ENCODE measurements around the gene AUNIP. TPM values are rescaled to one million over a fixed set of nuclear protein-coding genes. Genes with fewer than 3 reads are reported as not detected.
A peak's percentile ranks its signal among the peaks of the same experiment; 100 is the strongest.

AUNIP gene
- total RNA-seq, 1 experiment from 2014 or later: 22.2 TPM

DNA sequence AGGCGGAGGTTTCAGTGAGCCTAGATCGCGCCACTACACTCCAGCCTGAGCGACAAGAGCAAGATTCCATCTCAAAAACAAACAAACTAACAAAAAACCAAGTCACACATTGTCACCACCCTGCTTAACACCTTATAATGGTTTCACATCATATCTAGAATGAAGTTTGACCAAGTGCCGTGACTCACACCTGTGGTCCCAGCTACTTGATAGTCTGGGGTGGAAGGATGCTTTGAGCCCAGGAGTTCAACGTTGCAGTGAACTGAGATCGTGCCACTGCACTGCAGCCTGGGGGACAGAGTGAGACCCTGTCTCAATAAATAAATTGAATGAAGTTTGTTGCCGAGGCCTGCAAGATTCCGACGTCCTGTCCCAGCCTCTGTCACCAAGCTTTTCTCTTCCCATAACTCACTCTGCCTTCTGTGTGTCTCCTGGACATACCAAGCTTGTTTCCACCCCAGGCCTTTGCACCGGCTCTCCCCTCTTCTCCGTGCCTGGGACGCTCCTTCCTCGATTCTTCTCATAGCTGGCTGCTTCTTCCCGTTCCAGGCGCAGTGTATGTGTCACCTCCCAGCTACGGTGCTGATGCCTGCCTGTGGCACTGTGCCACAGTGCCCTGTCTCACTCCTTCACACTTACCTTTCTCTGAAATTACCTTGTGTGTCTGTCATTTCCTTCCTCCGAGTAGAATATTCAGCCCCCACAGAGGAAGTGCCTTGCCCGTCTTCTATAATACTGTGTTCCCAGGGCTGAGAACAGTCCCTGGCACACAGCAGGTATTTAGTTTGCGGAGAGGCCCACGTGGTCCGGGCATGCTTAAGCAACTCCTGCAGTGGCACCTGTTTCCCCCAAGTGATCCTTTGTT lies 63.1 kb downstream of the AUNIP start:
- Mint-ChIP-seq H3K4me3 (no peak overlapping the region), H3K27ac (peak overlapping the region in 1 of 3 experiments; percentile 87; a peak in 3 of 7 replicates), H3K9me3 (no peaks in the 10 kb centered on the region; a peak in 1 of 5 replicates), H3K4me1 (peaks cover 22 to 31% of the 10 kb centered on the region in 2 experiments), H3K36me3 (ENCODE audit: insufficient read depth in 1 of 3, low read depth in 3 of 3) (peaks cover 1 to 6% (median 3%) of the 10 kb centered on the region in 3 experiments; a peak in 4 of 7 replicates), H3K27me3 (ENCODE audit: low read depth) (peaks cover 5% of the 10 kb centered on the region)
- H2AFZ ChIP-seq (ENCODE audit: low read length): peak overlapping the region; percentile 46
- no peak overlapping the region for H2BK120ac ChIP-seq (ENCODE audit: low read depth, low read length, poor library complexity, severe bottlenecking)
- no peak overlapping the region for H3K4ac ChIP-seq (ENCODE audit: low read depth, low read length)
- H3K79me1 ChIP-seq (ENCODE audit: insufficient read depth, low read depth, low read length, poor library complexity, severe bottlenecking): no peaks in the 10 kb centered on the region
- no peak overlapping the region for H2BK15ac ChIP-seq (ENCODE audit: low read depth, low read length)
- no peak overlapping the region for H2BK12ac ChIP-seq (ENCODE audit: insufficient read length, low read depth, low read length)
- H3K4me2 ChIP-seq (ENCODE audit: insufficient read depth, insufficient read length, low read length): no peak overlapping the region
- H3K4me1 ChIP-seq (ENCODE audit: insufficient read depth, low read length): no peaks in the 10 kb centered on the region
- DNase-seq: no peak
- H3T11ph ChIP-seq (ENCODE audit: low read length): no peak overlapping the region
- H3K18ac ChIP-seq (ENCODE audit: insufficient read length, low read depth, low read length): no peak overlapping the region
- no peak overlapping the region for H3K27ac ChIP-seq (ENCODE audit: insufficient read length, low read depth, low read length)
- no CpG with 5 or more reads among the region's 22 CpGs for WGBS (ENCODE audit: extremely low coverage, insufficient read length, low lambda C conversion rate)
- no peak overlapping the region for H3K56ac ChIP-seq (ENCODE audit: insufficient read length, low read depth, low read length)
- H4K91ac ChIP-seq (ENCODE audit: insufficient read length, low read depth, low read length): no peak overlapping the region
- no peak overlapping the region for H3K9ac ChIP-seq (ENCODE audit: extremely low read depth, insufficient read length, low read length)
- no peak overlapping the region for H2BK20ac ChIP-seq (ENCODE audit: low read depth, low read length, poor library complexity, severe bottlenecking)
- no peaks in the 10 kb centered on the region for H3K9me3 ChIP-seq (ENCODE audit: control insufficient read depth, low read depth, low read length)
- H4K8ac ChIP-seq (replicated peaks; ENCODE audit: insufficient read length, low read depth, low read length): no peak overlapping the region
- no peaks in the 10 kb centered on the region for H3K79me2 ChIP-seq (ENCODE audit: insufficient read depth, low read length)
- H3K23ac ChIP-seq (ENCODE audit: insufficient read length, low read depth, low read length): no peak overlapping the region
- H4K5ac ChIP-seq (ENCODE audit: insufficient read length, low read depth, low read length): no peak overlapping the region
- TF ChIP-seq, protein P1, sequence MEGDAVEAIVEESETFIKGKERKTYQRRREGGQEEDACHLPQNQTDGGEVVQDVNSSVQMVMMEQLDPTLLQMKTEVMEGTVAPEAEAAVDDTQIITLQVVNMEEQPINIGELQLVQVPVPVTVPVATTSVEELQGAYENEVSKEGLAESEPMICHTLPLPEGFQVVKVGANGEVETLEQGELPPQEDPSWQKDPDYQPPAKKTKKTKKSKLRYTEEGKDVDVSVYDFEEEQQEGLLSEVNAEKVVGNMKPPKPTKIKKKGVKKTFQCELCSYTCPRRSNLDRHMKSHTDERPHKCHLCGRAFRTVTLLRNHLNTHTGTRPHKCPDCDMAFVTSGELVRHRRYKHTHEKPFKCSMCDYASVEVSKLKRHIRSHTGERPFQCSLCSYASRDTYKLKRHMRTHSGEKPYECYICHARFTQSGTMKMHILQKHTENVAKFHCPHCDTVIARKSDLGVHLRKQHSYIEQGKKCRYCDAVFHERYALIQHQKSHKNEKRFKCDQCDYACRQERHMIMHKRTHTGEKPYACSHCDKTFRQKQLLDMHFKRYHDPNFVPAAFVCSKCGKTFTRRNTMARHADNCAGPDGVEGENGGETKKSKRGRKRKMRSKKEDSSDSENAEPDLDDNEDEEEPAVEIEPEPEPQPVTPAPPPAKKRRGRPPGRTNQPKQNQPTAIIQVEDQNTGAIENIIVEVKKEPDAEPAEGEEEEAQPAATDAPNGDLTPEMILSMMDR (conservative IDR thresholded peaks at IDR 0.05): no peak
- no peaks in the 10 kb centered on the region for H4K20me1 ChIP-seq (ENCODE audit: control insufficient read depth, insufficient read depth, insufficient read length)
- H3K27me3 ChIP-seq (ENCODE audit: insufficient read depth, low read length): no peaks in the 10 kb centered on the region
- no peak overlapping the region for H3K14ac ChIP-seq (ENCODE audit: insufficient read depth, low read length)
- H2BK5ac ChIP-seq (ENCODE audit: insufficient read length, low read length): no peak overlapping the region
- H2AK5ac ChIP-seq (ENCODE audit: insufficient read length, low read length): no peak overlapping the region
- peaks cover 6% of the 10 kb centered on the region for H3K23me2 ChIP-seq (ENCODE audit: insufficient read length, low read depth, low read length, poor library complexity, severe bottlenecking)

Measured in H9 (cell line).